K562 (cell line): ENCODE results near the gene TENM3. TPM values are rescaled to one million over a fixed set of nuclear protein-coding genes. Genes with fewer than 3 reads are reported as not detected.

ENCODE experiments used
- ATF1 ChIP-seq, 2 experiments: fragments of 450-650 bp in 1 of 2; IDR thresholded peaks; 2 replicates each; pipeline ENCODE4 v1.6.1; 2016; ENCODE audit warnings: missing compliant biosample characterization in 1 of 2, missing genetic modification characterization in 1 of 2
- CHD1 ChIP-seq: fragments of 200-600 bp; sonication (generic); IDR thresholded peaks from one replicate; pipeline ENCODE4 v1.6.1; 2012; ENCODE audit warnings: mild to moderate bottlenecking, moderate library complexity, low read length, inconsistent platforms
- FOXO4 ChIP-seq: fragments of 450-650 bp; formaldehyde crosslinking; IDR thresholded peaks from 2 replicates; pipeline ENCODE4 v1.4.0; 2020; ENCODE audit warnings: mild to moderate bottlenecking, moderate library complexity
- HCFC1 ChIP-seq: IDR thresholded peaks from 2 replicates; pipeline ENCODE4 v1.6.1; 2012; ENCODE audit warnings: low read depth, low read length, improper control_type of control experiment
- HNRNPLL ChIP-seq: fragments of 200-400 bp; formaldehyde crosslinking; IDR thresholded peaks from 2 replicates; pipeline ENCODE4 v1.6.1; 2017; ENCODE audit warnings: low read length, low read depth, mild to moderate bottlenecking; ENCODE audit not compliant: poor library complexity, severe bottlenecking
- JUND ChIP-seq, 2 experiments: IDR thresholded peaks; 2 replicates in 1 of 2; 3 replicates in 1 of 2; pipeline ENCODE4 v1.6.1; 2011; ENCODE audit warnings: borderline replicate concordance in 2 of 2, low read depth in 2 of 2, low read length in 2 of 2, improper control_type of control experiment in 1 of 2, missing biosample characterization in 1 of 2, missing genetic modification characterization in 1 of 2, missing genetic modification reagents in 1 of 2
- NFIX ChIP-seq: fragments of 250-450 bp; sonication (Bioruptor Pico); IDR thresholded peaks from 2 replicates; pipeline ENCODE4 v1.4.0; 2020; ENCODE audit warnings: low read depth, mild to moderate bottlenecking, moderate library complexity
- NONO ChIP-seq, 2 experiments: fragments of 200-400 bp in 1 of 2; fragments of 450-650 bp in 1 of 2; formaldehyde crosslinking in 1 of 2; IDR thresholded peaks; 2 replicates each; pipeline ENCODE4 v1.6.1; 2017; ENCODE audit warnings: low read depth in 2 of 2, mild to moderate bottlenecking in 2 of 2, moderate library complexity in 2 of 2, low read length in 1 of 2
- PCBP2 ChIP-seq: fragments of 200-400 bp; formaldehyde crosslinking; IDR thresholded peaks from 2 replicates; pipeline ENCODE4 v1.6.1; 2018; ENCODE audit warnings: low read length, low read depth, mild to moderate bottlenecking, moderate library complexity; ENCODE audit not compliant: poor library complexity, severe bottlenecking
- ZNF311 ChIP-seq: fragments of 250-450 bp; sonication (Bioruptor Pico); IDR thresholded peaks from 2 replicates; pipeline ENCODE4 v1.4.0; 2020; ENCODE audit warnings: mild to moderate bottlenecking, moderate library complexity
- polyA plus RNA-seq, 8 experiments: library from polyadenylated mRNA; depleted of rRNA in 4 of 8; stranded (reverse) in 5 of 8; unstranded in 3 of 8; fragments of >200 nt; fragmentation: Nextera tagmentation in 2 of 8; fragmentation: Illumina TruSeq in 1 of 8; extraction: Ambion mirVana in 2 of 8; extraction: Trizol in 1 of 8; gene quantifications; 2 replicates each; pipeline versions ENCODE4 v1.2.1 to v1.2.3, GENCODE V29; 2011 to 2014; ENCODE audit warnings: inconsistent platforms in 1 of 8, missing spikeins in 1 of 8
- total RNA-seq, 7 experiments: library from RNA; depleted of rRNA in 6 of 7; stranded (reverse); fragments of >200 nt in 6 of 7; fragmentation: Illumina TruSeq in 2 of 7; extraction: Trizol in 2 of 7; gene quantifications; 2 replicates each; pipeline versions ENCODE4 v1.2.1 to v1.2.3, GENCODE V29; 2011 to 2021; ENCODE audit warnings: low replicate concordance in 1 of 7
- TF ChIP-seq, protein P1 (sequence below): fragments of 450-650 bp; IDR thresholded peaks from 2 replicates; pipeline ENCODE4 v1.6.1; 2016; ENCODE audit warnings: mild to moderate bottlenecking, moderate library complexity

The TENM3 gene
- total and polyA plus RNA-seq, 9 of the 15 experiments (the other 6 are each of a cell fraction or from before 2014, with no cell fraction given) = 0.01 to 0.02 TPM; not detected in 7

DNA sequence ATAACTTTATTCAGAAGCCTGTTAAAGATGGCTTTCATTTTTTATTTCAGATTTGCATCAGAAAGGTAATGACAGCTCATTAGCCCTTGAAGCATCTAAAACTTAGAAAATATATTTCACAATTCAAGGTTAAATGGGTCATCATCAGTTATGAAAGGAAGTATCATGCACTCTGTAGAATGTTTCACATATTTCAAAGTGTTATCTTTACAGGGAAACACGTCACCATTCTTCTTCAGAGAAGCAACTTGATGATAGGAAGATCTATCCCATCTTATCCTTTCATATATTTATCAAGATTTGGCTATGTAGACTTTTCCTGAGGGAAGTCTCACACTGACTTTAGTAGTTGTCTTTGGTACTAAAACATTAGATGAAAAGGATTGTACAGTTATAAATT lies 277.8 kb downstream of the TENM3 start (continued):
- TF ChIP-seq, protein P1, sequence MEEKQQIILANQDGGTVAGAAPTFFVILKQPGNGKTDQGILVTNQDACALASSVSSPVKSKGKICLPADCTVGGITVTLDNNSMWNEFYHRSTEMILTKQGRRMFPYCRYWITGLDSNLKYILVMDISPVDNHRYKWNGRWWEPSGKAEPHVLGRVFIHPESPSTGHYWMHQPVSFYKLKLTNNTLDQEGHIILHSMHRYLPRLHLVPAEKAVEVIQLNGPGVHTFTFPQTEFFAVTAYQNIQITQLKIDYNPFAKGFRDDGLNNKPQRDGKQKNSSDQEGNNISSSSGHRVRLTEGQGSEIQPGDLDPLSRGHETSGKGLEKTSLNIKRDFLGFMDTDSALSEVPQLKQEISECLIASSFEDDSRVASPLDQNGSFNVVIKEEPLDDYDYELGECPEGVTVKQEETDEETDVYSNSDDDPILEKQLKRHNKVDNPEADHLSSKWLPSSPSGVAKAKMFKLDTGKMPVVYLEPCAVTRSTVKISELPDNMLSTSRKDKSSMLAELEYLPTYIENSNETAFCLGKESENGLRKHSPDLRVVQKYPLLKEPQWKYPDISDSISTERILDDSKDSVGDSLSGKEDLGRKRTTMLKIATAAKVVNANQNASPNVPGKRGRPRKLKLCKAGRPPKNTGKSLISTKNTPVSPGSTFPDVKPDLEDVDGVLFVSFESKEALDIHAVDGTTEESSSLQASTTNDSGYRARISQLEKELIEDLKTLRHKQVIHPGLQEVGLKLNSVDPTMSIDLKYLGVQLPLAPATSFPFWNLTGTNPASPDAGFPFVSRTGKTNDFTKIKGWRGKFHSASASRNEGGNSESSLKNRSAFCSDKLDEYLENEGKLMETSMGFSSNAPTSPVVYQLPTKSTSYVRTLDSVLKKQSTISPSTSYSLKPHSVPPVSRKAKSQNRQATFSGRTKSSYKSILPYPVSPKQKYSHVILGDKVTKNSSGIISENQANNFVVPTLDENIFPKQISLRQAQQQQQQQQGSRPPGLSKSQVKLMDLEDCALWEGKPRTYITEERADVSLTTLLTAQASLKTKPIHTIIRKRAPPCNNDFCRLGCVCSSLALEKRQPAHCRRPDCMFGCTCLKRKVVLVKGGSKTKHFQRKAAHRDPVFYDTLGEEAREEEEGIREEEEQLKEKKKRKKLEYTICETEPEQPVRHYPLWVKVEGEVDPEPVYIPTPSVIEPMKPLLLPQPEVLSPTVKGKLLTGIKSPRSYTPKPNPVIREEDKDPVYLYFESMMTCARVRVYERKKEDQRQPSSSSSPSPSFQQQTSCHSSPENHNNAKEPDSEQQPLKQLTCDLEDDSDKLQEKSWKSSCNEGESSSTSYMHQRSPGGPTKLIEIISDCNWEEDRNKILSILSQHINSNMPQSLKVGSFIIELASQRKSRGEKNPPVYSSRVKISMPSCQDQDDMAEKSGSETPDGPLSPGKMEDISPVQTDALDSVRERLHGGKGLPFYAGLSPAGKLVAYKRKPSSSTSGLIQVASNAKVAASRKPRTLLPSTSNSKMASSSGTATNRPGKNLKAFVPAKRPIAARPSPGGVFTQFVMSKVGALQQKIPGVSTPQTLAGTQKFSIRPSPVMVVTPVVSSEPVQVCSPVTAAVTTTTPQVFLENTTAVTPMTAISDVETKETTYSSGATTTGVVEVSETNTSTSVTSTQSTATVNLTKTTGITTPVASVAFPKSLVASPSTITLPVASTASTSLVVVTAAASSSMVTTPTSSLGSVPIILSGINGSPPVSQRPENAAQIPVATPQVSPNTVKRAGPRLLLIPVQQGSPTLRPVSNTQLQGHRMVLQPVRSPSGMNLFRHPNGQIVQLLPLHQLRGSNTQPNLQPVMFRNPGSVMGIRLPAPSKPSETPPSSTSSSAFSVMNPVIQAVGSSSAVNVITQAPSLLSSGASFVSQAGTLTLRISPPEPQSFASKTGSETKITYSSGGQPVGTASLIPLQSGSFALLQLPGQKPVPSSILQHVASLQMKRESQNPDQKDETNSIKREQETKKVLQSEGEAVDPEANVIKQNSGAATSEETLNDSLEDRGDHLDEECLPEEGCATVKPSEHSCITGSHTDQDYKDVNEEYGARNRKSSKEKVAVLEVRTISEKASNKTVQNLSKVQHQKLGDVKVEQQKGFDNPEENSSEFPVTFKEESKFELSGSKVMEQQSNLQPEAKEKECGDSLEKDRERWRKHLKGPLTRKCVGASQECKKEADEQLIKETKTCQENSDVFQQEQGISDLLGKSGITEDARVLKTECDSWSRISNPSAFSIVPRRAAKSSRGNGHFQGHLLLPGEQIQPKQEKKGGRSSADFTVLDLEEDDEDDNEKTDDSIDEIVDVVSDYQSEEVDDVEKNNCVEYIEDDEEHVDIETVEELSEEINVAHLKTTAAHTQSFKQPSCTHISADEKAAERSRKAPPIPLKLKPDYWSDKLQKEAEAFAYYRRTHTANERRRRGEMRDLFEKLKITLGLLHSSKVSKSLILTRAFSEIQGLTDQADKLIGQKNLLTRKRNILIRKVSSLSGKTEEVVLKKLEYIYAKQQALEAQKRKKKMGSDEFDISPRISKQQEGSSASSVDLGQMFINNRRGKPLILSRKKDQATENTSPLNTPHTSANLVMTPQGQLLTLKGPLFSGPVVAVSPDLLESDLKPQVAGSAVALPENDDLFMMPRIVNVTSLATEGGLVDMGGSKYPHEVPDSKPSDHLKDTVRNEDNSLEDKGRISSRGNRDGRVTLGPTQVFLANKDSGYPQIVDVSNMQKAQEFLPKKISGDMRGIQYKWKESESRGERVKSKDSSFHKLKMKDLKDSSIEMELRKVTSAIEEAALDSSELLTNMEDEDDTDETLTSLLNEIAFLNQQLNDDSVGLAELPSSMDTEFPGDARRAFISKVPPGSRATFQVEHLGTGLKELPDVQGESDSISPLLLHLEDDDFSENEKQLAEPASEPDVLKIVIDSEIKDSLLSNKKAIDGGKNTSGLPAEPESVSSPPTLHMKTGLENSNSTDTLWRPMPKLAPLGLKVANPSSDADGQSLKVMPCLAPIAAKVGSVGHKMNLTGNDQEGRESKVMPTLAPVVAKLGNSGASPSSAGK = no peak
- TF ChIP-seq NFIX (CRISPR knock-in tag) (no peak), JUND (IDR thresholded peaks at IDR 0.05; ENCODE audit: borderline replicate concordance, low read depth, low read length) (no peak), JUND (tag; IDR thresholded peaks at IDR 0.05; ENCODE audit: borderline replicate concordance, low read depth, low read length) (no peak), PCBP2 (no peak), ATF1 (CRISPR knock-in tag; IDR thresholded peaks at IDR 0.05) (no peak), ATF1 (tag; IDR thresholded peaks at IDR 0.05) (no peak), CHD1 (no peak), NONO (IDR thresholded peaks at IDR 0.05; ENCODE audit: low read depth in 2 of 2, low read length in 1 of 2) (no peak), HNRNPLL (no peak), ZNF311 (no peak), FOXO4 (no peak), HCFC1 (no peak)
